Measurements from ENCODE around the gene ZNF620.

The ZNF620 gene

GRCh38 chr3:40518067-40518466 lies 12.2 kb downstream of the ZNF620 start:
- no peak overlapping the region for H3K4me2 ChIP-seq
- no peaks in the 10 kb centered on the region for H4K20me1 ChIP-seq
- H3K4me3 ChIP-seq: no peak overlapping the region
- no peak overlapping the region for H3K9ac ChIP-seq
- H3K27ac ChIP-seq: no peak overlapping the region
- H3K27me3 ChIP-seq: no peaks in the 10 kb centered on the region
- H3K9me3 ChIP-seq (replicated peaks in 1 of 11): no peaks in the 10 kb centered on the region; a peak in 1 of 22 replicates
- no peak for TF ChIP-seq Cebpa-rat (IDR thresholded peaks at IDR 0.05)
- H3K4me1 ChIP-seq: no peaks in the 10 kb centered on the region
- no peaks in the 10 kb centered on the region; a peak in 1 of 22 replicates for H3K36me3 ChIP-seq

- Histone ChIP-seq H3K27me3 (no peaks in the 10 kb centered on the region), H3K4me2 (no peak overlapping the region)
- no peak for TF ChIP-seq Cebpa-rat (IDR thresholded peaks at IDR 0.05)
These were observed 13.0 kb downstream of the ZNF620 start for GRCh38 chr3:40518848-40519247.

GRCh38 chr3:40521254-40521653 lies 15.4 kb downstream of the ZNF620 start:
- H3K4me3 ChIP-seq: no peak overlapping the region
- no peaks in the 10 kb centered on the region for H4K20me1 ChIP-seq
- no peak overlapping the region for H3K4me2 ChIP-seq
- no peak for TF ChIP-seq Cebpa-rat (IDR thresholded peaks at IDR 0.05)
- no peak overlapping the region for H3K9ac ChIP-seq
- H3K9me3 ChIP-seq (replicated peaks in 1 of 11): no peaks in the 10 kb centered on the region; a peak in 1 of 22 replicates
- H3K4me1 ChIP-seq: peaks cover 16 to 24% (median 18%) of the 10 kb centered on the region in 10 experiments
- H3K27ac ChIP-seq: no peak overlapping the region
- no peaks in the 10 kb centered on the region for H3K27me3 ChIP-seq
- peaks cover 0 to 4% (median 0%) of the 10 kb centered on the region in 11 experiments; a peak in 2 of 22 replicates for H3K36me3 ChIP-seq

More at GRCh38 chr3:40518848-40519247, 13.0 kb downstream of the ZNF620 start:
- Histone ChIP-seq H3K36me3 (no peaks in the 10 kb centered on the region; a peak in 1 of 22 replicates), H3K27ac (no peak overlapping the region), H3K9ac (no peak overlapping the region), H3K4me1 (peaks cover 0 to 4% (median under 1%) of the 10 kb centered on the region in 10 experiments; a peak in 2 of 20 replicates), H3K9me3 (replicated peaks in 1 of 11) (no peaks in the 10 kb centered on the region; a peak in 1 of 22 replicates), H4K20me1 (no peaks in the 10 kb centered on the region), H3K4me3 (no peak overlapping the region)

GRCh38 chr3:40523781-40524180 lies 17.9 kb downstream of the ZNF620 start:
- Histone ChIP-seq H3K27ac (peak overlapping the region in 1 of 11 experiments; percentile 91; a peak in 1 of 22 replicates), H3K9ac (peak overlapping the region in 1 of 11 experiments; percentile 93; a peak in 1 of 22 replicates), H3K4me3 (peak overlapping the region in 1 of 10 experiments; percentile 77; a peak in 1 of 20 replicates)

GRCh38 chr3:40524222-40524567 lies 18.4 kb downstream of the ZNF620 start:
- peak overlapping the region; percentile 67 to 82 (median 76) for H3K4me3 ChIP-seq
- peaks cover 0 to 3% (median 0%) of the 10 kb centered on the region in 11 experiments; a peak in 2 of 22 replicates for H3K9me3 ChIP-seq (replicated peaks in 1 of 11)
- no peaks in the 10 kb centered on the region for H4K20me1 ChIP-seq
- H3K4me1 ChIP-seq: peaks cover 18 to 24% (median 20%) of the 10 kb centered on the region in 10 experiments
- peaks cover 8 to 30% (median 17%) of the 10 kb centered on the region in 11 experiments; a peak in 20 of 22 replicates for H3K36me3 ChIP-seq
- TF ChIP-seq Cebpa-rat (IDR thresholded peaks at IDR 0.05): no peak
- peak overlapping the region; percentile 77 to 94 (median 90) for H3K9ac ChIP-seq
- H3K27me3 ChIP-seq: no peaks in the 10 kb centered on the region
- H3K4me2 ChIP-seq: peak overlapping the region; percentile 76 to 95 (median 94)
- H3K27ac ChIP-seq: peak overlapping the region; percentile 79 to 95 (median 92); a peak in 21 of 22 replicates

More at GRCh38 chr3:40523781-40524180, 17.9 kb downstream of the ZNF620 start:
- no peak for TF ChIP-seq Cebpa-rat (IDR thresholded peaks at IDR 0.05)
- Histone ChIP-seq H3K9me3 (replicated peaks in 1 of 11) (peaks cover 0 to 3% (median 0%) of the 10 kb centered on the region in 11 experiments; a peak in 2 of 22 replicates), H3K36me3 (peaks cover 5 to 26% (median 13%) of the 10 kb centered on the region in 11 experiments; a peak in 18 of 22 replicates), H3K27me3 (no peaks in the 10 kb centered on the region), H3K4me2 (peak overlapping the region in 8 of 11 experiments; percentile 76 to 95 (median 91); a peak in 8 of 22 replicates), H4K20me1 (no peaks in the 10 kb centered on the region), H3K4me1 (peaks cover 17 to 24% (median 19%) of the 10 kb centered on the region in 10 experiments)

- peaks cover 0 to 3% (median 0%) of the 10 kb centered on the region in 11 experiments; a peak in 1 of 22 replicates for H3K9me3 ChIP-seq (replicated peaks in 1 of 11)
- H3K4me1 ChIP-seq: peaks cover 18 to 24% (median 20%) of the 10 kb centered on the region in 10 experiments
- H3K27ac ChIP-seq: peak within 1 kb of the TSS; percentile 79 to 95 (median 92)
- H3K27me3 ChIP-seq: no peaks in the 10 kb centered on the region
- TF ChIP-seq Cebpa-rat (IDR thresholded peaks at IDR 0.05): no peak
- peak within 1 kb of the TSS; percentile 77 to 94 (median 90) for H3K9ac ChIP-seq
- H3K4me3 ChIP-seq: peak within 1 kb of the TSS; percentile 67 to 82 (median 76)
- H3K4me2 ChIP-seq: peak within 1 kb of the TSS; percentile 76 to 95 (median 94)
- no peaks in the 10 kb centered on the region for H4K20me1 ChIP-seq
- peaks cover 13 to 35% (median 23%) of the 10 kb centered on the region in 11 experiments; a peak in 21 of 22 replicates for H3K36me3 ChIP-seq
These were observed 18.9 kb downstream of the ZNF620 start, which contains the start of gene ZNF621 for GRCh38 chr3:40524568-40525285. TSS of gene ZNF621 (plus strand) at chr3:40524960. CDS start at chr3:40525841, 881 bp downstream.

- Histone ChIP-seq H3K27ac (no peak overlapping the region), H3K9me3 (replicated peaks in 1 of 11) (peaks cover 23 to 36% (median 26%) of the 10 kb centered on the region in 11 experiments), H3K4me3 (no peak overlapping the region), H3K9ac (no peak overlapping the region), H3K27me3 (no peaks in the 10 kb centered on the region), H3K36me3 (peaks cover 50 to 72% (median 60%) of the 10 kb centered on the region in 11 experiments), H4K20me1 (no peaks in the 10 kb centered on the region), H3K4me2 (no peak overlapping the region), H3K4me1 (peaks cover 18 to 24% (median 20%) of the 10 kb centered on the region in 10 experiments)
- TF ChIP-seq Cebpa-rat (IDR thresholded peaks at IDR 0.05): no peak
These were observed 22.6 kb downstream of the ZNF620 start for GRCh38 chr3:40528426-40528825.

GRCh38 chr3:40532252-40532651 lies 26.4 kb downstream of the ZNF620 start:
- TF ChIP-seq Cebpa-rat (IDR thresholded peaks at IDR 0.05): no peak
- H4K20me1 ChIP-seq: no peaks in the 10 kb centered on the region
- no peak overlapping the region for H3K4me2 ChIP-seq
- H3K36me3 ChIP-seq: peaks cover 83 to 100% (median 91%) of the 10 kb centered on the region in 11 experiments
- no peaks in the 10 kb centered on the region for H3K27me3 ChIP-seq
- no peak overlapping the region for H3K27ac ChIP-seq
- peaks cover 35 to 60% (median 40%) of the 10 kb centered on the region in 11 experiments for H3K9me3 ChIP-seq (replicated peaks in 1 of 11)
- H3K9ac ChIP-seq: no peak overlapping the region
- H3K4me3 ChIP-seq: no peak overlapping the region
- H3K4me1 ChIP-seq: peaks cover 0 to 5% (median 0%) of the 10 kb centered on the region in 10 experiments; a peak in 1 of 20 replicates

- no peaks in the 10 kb centered on the region for H3K27me3 ChIP-seq
- no peaks in the 10 kb centered on the region for H3K4me1 ChIP-seq
- no peak overlapping the region for H3K27ac ChIP-seq
- H3K4me2 ChIP-seq: no peak overlapping the region
- H3K9me3 ChIP-seq (replicated peaks in 1 of 11): peaks cover 48 to 74% (median 55%) of the 10 kb centered on the region in 11 experiments
- no peak for TF ChIP-seq Cebpa-rat (IDR thresholded peaks at IDR 0.05)
- peaks cover 85 to 100% (median 93%) of the 10 kb centered on the region in 11 experiments for H3K36me3 ChIP-seq
- no peak overlapping the region for H3K4me3 ChIP-seq
- no peaks in the 10 kb centered on the region for H4K20me1 ChIP-seq
- H3K9ac ChIP-seq: no peak overlapping the region
These were observed 28.4 kb downstream of the ZNF620 start for GRCh38 chr3:40534283-40534682.
